KMS-11 (cell line): ENCODE results near the gene OPALIN.

Source experiments
- H2AFZ ChIP-seq: fragments of 200-600 bp; sonication (generic); 2 replicates; pipeline ENCODE4 v1.6.1; 2016; ENCODE audit warnings: antibody characterized with exemption, mixed run types, low read depth
- H3K27ac ChIP-seq: fragments of 200-600 bp; sonication (generic); 2 replicates; pipeline ENCODE4 v1.6.1; 2016; ENCODE audit warnings: mild to moderate bottlenecking, mixed run types
- H3K27me3 ChIP-seq: fragments of 200-600 bp; sonication (generic); 2 replicates; pipeline ENCODE4 v1.6.1; 2017; ENCODE audit warnings: mild to moderate bottlenecking, low read depth, mixed run types, moderate library complexity; ENCODE audit not compliant: insufficient read depth
- H3K36me3 ChIP-seq: fragments of 200-600 bp; sonication (generic); 2 replicates; pipeline ENCODE4 v1.6.1; 2017; ENCODE audit warnings: mild to moderate bottlenecking, mixed run types; ENCODE audit not compliant: insufficient read depth
- H3K4me1 ChIP-seq: fragments of 200-600 bp; sonication (generic); 2 replicates; pipeline ENCODE4 v1.6.1; 2016; ENCODE audit warnings: mild to moderate bottlenecking, low read depth, mixed run types; ENCODE audit not compliant: poor library complexity, severe bottlenecking
- H3K4me2 ChIP-seq: fragments of 200-600 bp; sonication (generic); 2 replicates; pipeline ENCODE4 v1.7.0; 2016; ENCODE audit warnings: mild to moderate bottlenecking, mixed run types
- H3K4me3 ChIP-seq: fragments of 200-600 bp; sonication (generic); IDR thresholded peaks from 2 replicates; pipeline ENCODE4 v1.6.1; 2017; ENCODE audit warnings: low read depth, low read length, mixed read lengths; ENCODE audit not compliant: insufficient read depth
- H3K79me2 ChIP-seq: fragments of 200-600 bp; sonication (generic); 2 replicates; pipeline ENCODE4 v1.6.1; 2016; ENCODE audit warnings: low read depth, mixed run types; ENCODE audit not compliant: insufficient read depth
- H3K9ac ChIP-seq: fragments of 200-600 bp; sonication (generic); 2 replicates; pipeline ENCODE4 v1.6.1; 2016; ENCODE audit warnings: mild to moderate bottlenecking, mixed run types
- H4K20me1 ChIP-seq: fragments of 200-600 bp; sonication (generic); 2 replicates; pipeline ENCODE4 v1.6.1; 2016; ENCODE audit warnings: mild to moderate bottlenecking, mixed run types; ENCODE audit not compliant: insufficient read depth
- TF ChIP-seq, protein P1 (sequence below): fragments of 200-600 bp; sonication (generic); conservative IDR thresholded peaks from 2 replicates; pipeline ENCODE4 v1.6.1; 2017; ENCODE audit warnings: low read depth, mild to moderate bottlenecking, antibody characterized with exemption, low read length, moderate library complexity, mixed read lengths

Gene OPALIN

DNA sequence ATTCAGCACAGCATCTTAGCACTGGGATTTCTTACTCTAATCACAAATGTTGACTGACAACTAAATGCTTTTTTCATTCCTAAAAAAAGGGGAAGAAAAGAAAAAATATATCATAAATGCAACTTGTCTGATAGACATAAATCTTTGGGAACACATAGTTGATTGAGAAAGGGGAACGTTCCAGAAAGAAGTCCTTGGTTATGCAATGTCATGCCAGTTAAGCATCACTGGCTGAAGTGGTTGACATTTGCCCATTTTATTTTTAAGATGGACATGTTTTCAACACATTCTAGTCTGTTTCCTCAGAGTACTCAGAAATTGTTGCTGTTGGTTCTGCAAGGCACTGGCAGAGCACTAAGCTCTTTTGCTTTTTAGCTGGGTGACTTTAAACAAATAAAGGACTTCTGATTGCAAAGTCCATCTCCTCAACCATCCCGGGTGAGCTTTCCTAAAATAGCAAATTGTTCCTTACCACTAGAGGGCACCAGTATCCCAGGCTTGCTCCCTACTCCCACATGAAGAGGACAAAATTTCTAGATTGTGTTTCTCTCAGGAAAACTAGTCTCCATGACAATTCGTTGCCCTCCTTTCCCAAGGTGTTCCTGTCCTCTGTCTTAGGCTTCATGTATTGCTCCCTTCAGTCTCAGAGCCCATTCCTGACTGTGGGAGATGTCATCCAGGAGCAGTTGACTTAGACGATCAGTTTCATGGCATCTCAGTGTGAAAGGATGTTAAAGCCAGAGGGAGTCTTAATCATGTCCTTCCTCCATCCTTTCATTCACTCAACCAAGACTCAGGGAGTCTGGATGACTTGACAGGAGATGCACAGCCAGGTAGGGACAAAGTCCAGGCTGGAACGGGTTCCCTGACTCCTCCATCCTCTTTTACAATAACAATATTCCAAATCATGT lies 23.9 kb downstream of the OPALIN start:
- H3K4me2 ChIP-seq, result no peak overlapping the region
- no peaks in the 10 kb centered on the region for H3K4me1 ChIP-seq
- no peaks in the 10 kb centered on the region for H4K20me1 ChIP-seq
- TF ChIP-seq, protein P1, sequence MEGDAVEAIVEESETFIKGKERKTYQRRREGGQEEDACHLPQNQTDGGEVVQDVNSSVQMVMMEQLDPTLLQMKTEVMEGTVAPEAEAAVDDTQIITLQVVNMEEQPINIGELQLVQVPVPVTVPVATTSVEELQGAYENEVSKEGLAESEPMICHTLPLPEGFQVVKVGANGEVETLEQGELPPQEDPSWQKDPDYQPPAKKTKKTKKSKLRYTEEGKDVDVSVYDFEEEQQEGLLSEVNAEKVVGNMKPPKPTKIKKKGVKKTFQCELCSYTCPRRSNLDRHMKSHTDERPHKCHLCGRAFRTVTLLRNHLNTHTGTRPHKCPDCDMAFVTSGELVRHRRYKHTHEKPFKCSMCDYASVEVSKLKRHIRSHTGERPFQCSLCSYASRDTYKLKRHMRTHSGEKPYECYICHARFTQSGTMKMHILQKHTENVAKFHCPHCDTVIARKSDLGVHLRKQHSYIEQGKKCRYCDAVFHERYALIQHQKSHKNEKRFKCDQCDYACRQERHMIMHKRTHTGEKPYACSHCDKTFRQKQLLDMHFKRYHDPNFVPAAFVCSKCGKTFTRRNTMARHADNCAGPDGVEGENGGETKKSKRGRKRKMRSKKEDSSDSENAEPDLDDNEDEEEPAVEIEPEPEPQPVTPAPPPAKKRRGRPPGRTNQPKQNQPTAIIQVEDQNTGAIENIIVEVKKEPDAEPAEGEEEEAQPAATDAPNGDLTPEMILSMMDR, result peak; percentile 81
- no peaks in the 10 kb centered on the region for H3K36me3 ChIP-seq
- no peak overlapping the region for H3K4me3 ChIP-seq
- no peaks in the 10 kb centered on the region for H3K27me3 ChIP-seq
- no peaks in the 10 kb centered on the region for H3K79me2 ChIP-seq
- H3K9ac ChIP-seq, result no peak overlapping the region
- H2AFZ ChIP-seq, result no peak overlapping the region
- H3K27ac ChIP-seq, result no peak overlapping the region

DNA sequence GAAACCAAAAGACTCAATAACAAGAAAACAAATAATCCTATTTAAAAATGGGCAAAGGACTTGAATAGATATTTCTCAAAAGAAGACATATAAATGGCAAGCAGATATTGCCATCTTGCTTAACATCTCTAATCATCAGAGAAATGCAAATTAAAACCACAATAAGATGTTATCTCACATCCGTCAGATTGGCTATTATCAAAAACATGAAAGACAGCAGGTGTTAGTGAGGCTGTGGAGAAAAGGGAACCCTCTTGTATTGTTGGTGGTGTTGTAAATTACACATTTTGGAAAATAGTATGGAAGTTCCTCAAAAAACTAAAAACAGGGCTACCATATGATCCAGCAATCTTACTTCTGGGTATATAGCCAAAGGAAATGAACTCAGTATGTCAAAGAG lies 25.7 kb downstream of the OPALIN start:
- no peak overlapping the region for H3K4me2 ChIP-seq
- H3K27ac ChIP-seq, result no peak overlapping the region
- no peaks in the 10 kb centered on the region for H4K20me1 ChIP-seq
- H3K4me1 ChIP-seq, result no peaks in the 10 kb centered on the region
- H3K9ac ChIP-seq, result no peak overlapping the region
- H3K4me3 ChIP-seq, result no peak overlapping the region
- H3K36me3 ChIP-seq, result no peaks in the 10 kb centered on the region
- TF ChIP-seq, protein P1, result no peak
- H3K79me2 ChIP-seq, result no peaks in the 10 kb centered on the region
- H2AFZ ChIP-seq, result no peak overlapping the region
- H3K27me3 ChIP-seq, result no peaks in the 10 kb centered on the region

DNA sequence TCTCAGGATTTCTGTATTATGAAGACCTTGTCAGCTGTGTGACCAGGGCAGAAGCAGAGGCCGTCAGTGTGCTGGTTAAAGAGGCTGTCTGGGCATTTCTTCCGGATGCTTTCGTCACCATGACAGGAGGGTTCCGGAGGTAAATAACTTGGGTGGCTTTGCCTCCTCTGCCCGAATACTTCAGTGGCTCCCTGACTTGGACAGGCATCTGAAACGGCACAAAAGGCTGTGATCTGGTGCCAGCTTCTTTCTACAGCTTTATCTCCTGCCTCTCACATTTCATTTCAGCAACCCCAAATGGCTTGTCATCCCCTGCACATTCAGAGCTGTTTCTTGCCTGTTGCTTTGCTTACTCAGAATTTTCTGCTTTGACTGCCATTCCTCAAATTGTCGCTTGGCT lies 31.3 kb downstream of the OPALIN start:
- no peaks in the 10 kb centered on the region for H4K20me1 ChIP-seq
- H3K4me3 ChIP-seq, result no peak overlapping the region
- H3K27me3 ChIP-seq, result no peaks in the 10 kb centered on the region
- no peak overlapping the region for H2AFZ ChIP-seq
- no peak overlapping the region for H3K9ac ChIP-seq
- H3K27ac ChIP-seq, result no peak overlapping the region
- H3K36me3 ChIP-seq, result no peaks in the 10 kb centered on the region
- H3K79me2 ChIP-seq, result no peaks in the 10 kb centered on the region
- TF ChIP-seq, protein P1, result no peak
- H3K4me1 ChIP-seq, result peaks cover 6% of the 10 kb centered on the region
- no peak overlapping the region for H3K4me2 ChIP-seq

DNA sequence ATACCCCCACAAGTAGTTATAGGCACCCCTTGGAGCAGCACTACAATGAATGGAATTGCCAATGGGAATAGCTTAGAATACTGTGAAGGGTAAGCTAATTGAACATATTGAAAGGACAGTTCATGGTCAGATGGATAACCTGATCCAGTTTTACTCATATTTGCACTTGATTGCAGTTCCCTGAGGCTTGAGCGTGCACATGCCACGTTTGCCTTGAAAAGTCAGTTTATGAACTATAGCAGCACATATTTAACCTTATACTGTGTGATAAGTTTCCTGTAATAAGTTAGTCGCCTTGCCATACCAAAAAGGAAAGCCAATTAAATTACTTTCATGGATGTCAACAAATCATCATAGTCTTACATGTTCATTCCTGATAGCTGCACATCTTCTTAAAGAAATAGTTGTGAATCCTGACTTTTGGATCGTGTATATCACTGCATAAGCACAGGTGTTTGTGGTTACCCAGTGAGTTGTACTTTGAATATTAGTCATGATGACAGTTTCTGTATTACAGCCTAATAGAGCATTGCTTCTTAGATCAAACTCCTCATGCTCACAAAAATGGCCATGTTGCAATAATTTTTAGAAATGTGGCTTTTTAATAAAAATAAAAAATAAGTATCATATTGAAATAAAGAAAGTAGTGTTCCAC lies 33.0 kb downstream of the OPALIN start:
- no peak overlapping the region for H3K9ac ChIP-seq
- H3K4me3 ChIP-seq, result no peak overlapping the region
- H3K4me1 ChIP-seq, result peaks cover 6% of the 10 kb centered on the region
- H4K20me1 ChIP-seq, result no peaks in the 10 kb centered on the region
- H3K27me3 ChIP-seq, result no peaks in the 10 kb centered on the region
- H3K27ac ChIP-seq, result no peak overlapping the region
- TF ChIP-seq, protein P1, result no peak
- no peak overlapping the region for H3K4me2 ChIP-seq
- H3K36me3 ChIP-seq, result no peaks in the 10 kb centered on the region
- H3K79me2 ChIP-seq, result no peaks in the 10 kb centered on the region
- H2AFZ ChIP-seq, result no peak overlapping the region
